Activated CD4-positive, alpha-beta T cell treated with anti-CD3 and anti-CD28 coated beads, Interleukin-2, amount 50 U/mL, for 16 hours (primary cell): ENCODE results near the gene MYO7B.

Source experiments
- DNase-seq: peaks from one replicate; pipeline ENCODE4 v3.0.0-alpha.2; 2020

The MYO7B gene

DNA sequence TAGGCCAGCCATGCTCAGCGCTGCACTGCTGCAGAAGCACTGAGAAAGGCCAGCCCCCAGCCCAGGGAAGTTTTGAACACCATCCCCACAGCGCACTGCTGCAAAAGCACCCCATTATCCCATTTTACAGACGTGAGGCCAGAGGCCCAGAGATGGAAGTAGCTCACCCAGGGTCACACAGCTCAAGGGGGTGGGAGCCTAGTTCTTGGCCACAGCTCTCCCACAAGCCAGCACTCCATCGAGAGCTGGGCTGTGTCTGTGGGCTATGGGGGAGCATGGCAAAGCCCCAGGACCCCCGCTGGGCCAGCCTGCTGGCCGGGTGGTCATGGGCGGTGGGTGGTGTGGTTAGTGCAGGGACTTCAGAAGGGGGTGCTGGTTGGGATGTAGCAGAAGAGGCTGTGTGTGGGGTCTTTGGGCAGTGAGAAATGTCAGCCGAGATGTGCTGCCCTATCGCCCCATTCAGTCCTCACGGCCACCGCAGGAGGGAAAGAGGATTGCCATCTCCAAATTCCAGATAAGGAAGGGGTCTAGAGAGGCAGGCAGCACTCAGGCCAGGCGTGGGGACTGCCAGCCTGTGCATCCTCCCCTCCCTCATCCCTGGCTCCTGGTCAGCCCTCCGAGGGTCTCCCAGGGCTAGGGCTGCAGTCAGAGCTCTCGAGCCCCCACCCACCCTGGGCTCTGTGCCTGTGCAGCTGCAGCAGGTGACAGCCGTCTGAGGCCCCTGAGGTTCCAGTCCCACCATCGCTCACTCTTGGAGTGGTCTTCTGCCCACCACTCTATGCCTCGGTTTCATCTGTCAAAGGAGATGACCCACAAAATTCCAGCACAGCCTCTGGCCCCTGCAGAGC, 93.5 kb downstream of the MYO7B start:
- no peak for DNase-seq

DNA sequence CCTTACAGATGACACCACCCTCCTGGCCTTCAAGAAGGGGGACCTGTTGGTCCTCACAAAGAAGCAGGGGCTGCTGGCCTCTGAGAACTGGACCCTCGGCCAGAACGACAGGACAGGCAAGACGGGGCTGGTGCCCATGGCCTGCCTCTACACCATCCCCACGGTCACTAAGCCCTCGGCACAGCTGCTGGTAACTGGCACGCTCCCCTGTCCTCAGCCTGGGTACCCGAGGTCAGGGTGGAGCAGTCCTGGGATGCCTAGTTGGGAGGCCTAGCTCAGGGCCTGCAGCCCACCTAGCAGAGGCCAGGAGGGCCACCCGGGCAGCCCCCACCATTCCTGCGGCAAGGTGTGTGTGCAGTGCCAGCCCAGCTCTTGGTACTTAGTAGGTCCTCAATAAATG, 94.2 kb downstream of the MYO7B start:
- DNase-seq, result no peak

DNA sequence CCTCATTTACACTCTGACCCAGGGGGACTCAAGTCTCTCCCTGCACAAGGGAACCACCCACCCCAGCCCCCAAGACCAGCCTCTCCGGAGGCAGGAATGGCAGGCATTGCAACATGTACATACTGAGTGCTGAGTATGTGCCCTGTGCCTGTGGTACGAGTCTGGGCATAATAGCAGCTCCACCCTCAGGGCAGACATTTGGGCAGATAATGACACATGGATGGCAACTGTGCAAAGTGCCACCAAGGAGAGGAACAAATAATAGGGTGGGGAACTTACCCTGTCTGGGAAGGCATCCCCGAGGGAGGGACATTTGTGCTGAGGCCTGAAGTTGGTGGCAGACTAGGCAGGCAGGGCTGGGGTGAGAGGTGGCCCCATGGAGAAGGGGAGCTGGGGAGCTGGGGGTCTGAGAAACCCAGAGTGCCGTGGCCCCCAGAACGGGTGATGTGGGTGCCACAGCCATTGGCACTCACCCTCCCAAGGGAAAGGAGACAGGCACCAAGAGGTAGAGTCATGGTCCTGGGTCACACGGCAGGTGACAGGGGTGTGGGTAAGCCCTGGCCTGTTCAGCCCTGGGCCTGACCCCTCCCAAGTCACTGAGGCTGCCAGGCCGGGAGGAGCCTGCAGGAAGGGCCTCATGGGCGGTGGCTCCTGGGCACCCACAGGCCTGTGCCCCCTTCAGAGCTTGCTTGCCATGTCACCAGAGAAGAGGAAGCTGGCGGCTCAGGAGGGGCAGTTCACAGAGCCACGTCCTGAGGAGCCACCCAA, 94.8 kb downstream of the MYO7B start:
- no peak for DNase-seq

DNA sequence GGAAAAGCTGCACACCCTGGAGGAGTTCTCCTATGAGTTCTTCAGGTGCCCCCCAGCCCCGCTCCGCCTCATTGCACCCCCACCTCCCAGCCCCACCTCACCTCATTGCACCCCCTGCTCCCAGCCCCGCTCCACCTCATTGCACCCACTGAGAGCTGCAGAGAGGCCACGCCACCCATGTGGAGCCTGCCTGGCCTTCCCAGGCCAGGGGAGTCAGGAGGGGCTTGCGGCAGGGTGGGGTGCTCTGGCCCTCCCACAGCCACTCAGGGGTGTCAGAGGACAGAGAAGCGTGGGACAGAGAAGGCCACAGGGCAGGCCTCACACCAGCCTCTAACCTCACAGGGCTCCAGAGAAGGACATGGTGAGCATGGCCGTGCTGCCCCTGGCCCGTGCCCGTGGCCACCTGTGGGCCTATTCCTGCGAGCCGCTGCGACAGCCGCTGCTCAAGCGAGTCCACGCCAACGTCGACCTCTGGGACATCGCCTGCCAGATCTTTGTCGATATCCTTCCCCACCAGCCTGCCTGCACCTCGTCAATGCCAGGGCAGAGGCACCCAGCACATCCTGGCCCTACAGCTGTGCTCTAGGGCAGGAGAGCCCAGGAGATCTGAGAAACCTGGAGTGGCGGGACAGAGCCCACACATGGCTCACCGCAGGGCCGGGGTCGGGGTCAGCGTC, 95.5 kb downstream of the MYO7B start:
- DNase-seq, result no peak

DNA sequence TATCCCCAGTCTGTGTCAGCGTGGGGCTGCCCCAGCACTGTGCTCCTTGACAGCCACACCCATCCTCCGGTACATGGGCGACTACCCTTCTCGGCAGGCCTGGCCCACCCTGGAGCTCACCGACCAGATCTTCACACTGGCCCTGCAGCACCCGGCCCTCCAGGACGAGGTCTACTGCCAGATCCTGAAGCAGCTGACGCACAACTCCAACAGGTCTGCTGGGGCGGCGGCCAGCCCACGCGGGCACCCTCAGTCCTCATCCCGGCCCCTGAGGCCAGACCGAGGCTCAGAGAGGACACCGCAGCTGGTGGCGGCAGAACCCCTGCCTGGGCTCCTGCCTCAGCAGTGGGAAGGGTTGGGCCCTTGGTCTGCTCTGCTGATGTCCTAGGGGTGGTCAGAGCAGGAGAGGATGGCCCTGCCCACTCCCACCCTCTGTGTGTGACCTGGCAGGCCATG, 96.1 kb downstream of the MYO7B start:
- DNase-seq, result no peak

DNA sequence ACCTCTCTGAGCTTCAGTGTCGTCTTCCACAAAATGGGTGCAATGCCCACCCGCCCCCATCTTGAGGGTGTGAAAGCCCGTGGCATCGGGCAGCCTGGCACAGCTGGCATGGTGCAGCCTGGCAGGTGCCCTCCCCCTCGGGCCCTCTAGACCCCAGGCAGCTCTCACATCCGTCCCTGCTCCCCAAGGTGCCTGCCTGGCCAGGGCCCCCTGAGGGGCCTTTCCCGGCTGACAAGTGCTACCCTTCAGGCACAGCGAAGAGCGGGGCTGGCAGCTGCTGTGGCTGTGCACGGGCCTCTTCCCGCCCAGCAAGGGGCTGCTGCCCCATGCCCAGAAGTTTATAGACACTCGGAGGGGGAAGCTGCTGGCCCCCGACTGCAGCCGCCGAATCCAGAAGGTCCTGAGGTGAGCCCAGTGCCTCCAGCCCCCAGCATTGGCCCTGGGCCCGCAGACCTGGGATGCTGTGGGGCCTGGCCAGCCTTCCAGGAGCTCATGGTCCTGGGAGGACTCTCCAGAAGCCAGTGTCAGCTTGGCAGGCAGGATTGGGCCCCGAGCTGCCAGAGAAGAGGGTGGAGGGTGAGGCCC, 96.6 kb downstream of the MYO7B start:
- no peak for DNase-seq

DNA sequence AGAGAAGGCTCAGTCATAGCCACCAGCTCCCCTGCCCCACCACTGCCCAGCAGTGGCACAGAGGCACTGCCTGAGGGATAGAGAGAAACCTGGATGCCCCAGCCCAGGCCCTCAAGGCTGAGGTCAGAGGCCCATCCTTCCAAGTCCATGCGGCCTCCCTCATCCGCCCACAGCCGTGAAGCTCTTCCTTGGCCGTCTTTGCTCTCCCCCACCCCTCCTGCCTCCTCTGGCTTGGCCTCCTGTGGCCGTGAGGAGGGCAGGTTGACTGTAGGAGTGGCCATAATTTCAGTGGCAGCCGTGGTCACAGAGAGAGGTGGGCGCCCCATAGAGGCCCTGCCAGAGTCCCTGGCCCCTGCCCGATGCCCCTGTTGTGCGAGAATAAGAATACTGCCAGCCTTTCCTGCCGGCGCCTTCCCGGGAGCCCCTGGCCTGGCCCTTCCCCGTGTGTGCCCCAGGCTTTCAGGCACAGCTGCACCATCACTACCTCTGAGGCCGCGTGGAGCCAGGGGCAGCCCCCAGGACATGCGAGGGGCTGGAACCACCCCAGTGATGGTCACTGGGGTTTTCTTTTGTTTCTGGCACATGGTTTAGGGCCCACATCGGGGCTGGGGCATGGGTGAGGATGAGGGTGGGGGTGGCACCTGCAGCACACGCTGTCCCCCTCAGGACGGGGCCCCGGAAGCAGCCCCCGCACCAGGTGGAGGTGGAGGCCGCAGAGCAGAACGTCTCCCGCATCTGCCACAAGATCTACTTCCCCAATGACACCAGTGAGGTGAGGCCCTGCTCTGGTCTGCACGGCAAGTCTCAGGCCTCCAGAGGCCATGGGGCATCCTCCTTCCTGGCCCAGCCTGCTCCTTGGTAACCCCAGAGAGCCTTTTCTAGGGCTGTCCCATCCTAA, 97.4 kb downstream of the MYO7B start:
- DNase-seq, result no peak

DNA sequence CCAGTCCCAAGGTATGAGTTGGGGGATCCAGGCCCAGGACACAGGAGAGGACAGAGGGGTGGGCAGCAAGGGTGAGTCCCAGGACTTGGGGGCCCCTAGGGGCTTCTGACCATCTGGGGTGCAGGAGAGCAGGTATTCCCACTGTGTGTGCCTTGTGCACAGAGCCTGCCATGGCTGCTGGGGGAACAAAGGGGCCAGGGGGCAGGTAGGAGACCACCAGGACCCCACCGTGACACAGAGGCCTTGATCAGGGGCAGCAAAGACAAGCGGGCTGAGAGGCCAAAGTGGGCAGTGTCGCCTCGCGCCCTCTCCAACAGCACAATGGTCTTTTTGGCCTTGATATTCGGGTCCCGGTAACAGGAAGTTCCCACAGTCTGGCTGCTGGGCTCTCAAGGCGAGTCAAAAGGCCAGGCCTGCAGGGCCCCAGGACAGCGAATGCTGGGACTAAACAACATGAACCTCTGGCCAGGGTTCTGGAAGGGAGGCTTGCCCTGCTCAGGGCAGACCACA, 98.1 kb downstream of the MYO7B start:
- no peak for DNase-seq

DNA sequence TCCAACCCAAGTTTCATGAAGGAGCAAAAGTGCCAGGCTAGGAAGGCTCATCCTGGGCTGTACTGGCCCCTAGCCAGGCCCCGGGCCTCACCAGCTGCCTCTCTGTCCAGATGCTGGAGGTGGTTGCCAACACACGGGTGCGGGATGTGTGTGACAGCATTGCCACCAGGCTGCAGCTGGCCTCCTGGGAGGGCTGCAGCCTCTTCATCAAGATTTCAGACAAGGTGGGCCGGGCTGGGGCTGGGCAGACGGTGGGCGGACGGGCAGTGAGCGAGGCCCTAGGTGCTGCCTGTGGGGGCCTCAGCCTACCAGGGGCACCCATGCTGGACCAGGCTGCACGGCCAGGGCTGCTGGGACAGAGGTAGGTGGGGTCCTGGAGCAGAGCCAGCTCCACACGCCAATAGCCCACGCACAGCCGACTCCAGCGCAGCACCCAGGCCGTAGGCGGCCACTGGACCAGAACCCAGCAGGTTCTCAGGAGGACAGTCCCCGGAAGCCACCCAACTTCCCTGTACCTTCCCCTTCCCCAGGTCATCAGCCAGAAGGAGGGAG, 98.7 kb downstream of the MYO7B start:
- DNase-seq, result no peak

DNA sequence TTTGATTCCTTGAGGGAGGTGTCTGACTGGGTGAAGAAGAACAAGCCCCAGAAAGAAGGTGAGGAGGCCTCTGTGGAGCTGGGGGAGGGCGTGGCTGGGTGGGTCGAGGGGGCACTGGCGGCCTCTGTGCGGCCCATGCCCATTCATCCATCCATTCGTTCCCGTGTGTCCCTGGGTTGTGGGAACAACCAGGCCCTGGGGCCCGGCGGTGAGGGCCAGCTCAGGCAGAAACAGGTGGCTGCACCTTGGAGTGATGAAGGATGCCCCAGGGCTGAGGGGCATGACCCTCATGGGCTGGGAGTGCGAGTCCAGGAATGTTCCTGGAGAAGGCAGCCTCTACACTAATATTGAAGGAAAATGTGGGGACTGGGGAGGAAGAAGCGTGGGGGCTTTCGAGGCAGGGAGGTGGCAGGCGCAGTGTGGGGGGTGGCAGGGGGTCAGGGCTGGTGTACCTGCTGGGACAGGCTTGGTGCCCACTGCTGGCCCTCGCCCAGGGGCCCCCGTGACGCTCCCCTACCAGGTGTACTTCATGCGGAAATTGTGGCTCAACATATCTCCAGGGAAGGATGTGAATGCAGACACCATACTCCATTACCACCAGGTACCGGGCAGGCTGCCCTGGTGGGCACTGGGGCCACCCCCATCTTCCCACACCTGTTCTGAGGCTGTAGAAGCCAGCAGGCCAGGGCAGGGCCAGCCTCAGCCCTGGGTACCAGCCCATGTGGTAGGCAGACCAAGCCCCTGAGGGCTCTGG, 99.3 kb downstream of the MYO7B start:
- no peak for DNase-seq

DNA sequence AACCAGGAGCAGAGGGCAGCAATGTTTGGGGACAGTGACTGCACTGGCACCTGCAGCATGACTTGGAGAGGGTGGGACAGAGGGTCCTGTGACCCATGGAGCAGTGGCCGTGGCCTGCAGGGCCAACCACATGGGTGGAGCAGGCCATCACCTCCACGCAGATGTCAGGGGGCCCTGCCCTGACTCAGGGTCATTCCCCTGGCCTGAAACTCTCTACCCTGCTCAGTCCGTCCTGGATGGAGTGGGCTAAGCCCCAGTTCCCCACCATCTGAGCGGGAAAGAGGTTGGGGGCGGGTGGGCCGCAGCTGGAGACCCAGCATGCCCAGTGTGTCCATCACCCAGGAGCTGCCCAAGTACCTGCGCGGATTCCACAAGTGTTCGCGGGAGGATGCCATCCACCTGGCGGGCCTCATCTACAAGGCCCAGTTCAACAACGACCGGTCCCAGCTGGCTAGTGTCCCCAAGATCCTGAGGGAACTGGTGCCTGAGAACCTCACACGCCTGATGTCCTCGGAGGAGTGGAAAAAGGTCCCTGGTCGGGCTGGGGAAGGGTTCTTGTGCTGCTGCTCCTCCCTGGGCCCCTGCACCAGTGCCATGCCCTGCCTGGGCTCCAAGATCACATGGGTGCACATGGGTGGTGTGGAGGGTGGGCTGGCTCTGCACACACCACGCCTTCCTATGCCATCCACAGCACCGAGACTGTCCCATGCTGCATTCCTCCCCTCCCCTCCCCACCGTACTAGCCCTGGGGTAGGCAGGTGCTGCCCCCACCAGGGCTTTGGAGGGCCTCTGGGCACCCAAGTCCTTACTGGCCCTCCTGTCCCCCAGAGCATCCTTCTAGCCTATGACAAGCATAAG, 100.1 kb downstream of the MYO7B start:
- DNase-seq, result no peak

DNA sequence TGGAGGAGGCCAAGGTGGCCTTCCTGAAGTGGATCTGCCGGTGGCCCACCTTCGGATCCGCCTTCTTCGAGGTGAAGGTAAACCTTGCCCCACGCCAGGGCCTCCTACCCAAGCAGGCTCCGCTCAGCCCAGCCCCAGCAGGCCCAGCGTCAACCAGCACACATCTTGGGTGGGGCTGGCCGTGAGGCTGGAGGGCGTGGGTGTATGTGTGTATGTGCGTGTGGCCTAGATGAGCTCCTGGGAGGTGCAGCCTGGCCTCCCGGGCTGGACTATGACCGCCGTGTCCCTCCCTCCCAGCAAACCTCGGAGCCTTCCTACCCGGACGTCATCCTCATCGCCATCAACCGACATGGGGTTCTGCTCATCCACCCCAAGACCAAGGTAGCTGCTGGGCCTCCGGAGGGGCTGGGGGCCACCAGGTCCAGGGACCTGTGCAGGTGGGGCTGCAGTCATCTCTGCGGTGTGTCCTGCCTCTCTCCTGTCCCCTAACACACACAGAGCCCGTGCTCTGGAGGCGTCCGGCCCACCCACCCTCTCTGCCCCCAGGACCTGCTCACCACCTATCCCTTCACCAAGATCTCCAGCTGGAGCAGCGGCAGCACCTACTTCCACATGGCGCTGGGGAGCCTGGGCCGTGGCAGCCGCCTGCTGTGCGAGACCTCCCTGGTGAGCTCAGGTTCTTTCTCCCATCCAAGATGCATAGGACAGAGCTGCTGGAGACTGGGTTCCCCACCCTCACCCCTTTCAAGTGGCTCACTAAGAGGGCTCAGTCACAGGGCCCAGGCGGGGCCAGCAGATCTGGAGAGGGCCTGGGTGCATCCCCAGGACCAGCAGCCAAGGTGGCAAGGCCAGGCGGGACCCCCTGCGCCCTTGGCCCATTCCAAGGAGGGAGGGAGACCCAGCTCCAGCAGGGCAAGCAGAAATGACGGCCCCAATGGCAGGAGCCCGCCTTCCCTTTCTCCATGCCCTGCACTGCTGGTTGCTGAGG, 101.1 kb downstream of the MYO7B start:
- DNase-seq, result no peak

DNA sequence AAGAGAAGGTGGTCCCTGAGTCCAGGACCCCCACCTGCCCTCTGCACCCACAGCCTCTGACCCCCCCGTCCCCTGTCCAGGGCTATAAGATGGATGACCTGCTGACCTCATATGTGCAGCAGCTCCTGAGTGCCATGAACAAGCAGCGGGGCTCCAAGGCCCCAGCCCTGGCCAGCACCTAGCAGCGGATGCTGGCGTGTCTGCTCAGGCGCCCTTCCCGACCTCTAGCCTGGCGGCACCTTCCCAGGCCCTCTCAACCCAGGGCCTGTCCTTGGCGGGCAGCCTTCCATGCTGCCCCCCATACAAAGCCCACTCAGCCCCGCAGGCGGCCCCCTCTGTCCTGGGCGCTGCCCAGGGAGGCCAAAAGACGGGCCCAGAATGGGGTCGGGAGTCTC, 101.8 kb downstream of the MYO7B start:
- no peak for DNase-seq

DNA sequence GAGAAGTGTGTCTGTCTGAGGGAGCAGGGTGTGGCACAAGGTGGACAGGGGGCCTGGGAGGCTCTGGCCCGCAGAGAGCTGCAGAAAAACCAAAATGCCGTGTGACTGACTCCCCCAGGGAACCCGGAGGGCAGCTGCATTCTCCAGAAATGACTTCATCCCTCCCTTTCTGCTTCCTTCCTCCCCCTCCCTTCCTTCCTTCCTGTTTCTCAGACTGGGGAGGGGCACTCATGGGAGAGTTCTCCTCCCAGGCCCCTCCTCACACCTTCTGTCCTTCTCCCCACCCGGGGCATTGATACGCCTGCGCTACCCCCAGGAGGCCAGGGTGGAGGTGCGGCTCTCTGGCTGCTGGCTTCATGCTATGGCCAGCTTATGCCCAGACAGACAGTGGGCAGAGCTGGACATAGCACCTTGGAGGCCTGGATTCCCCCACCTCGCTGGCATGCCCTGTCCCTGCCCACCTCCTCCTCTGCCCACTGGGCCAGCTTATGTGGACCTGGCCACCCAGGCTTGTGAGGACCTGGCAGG, 102.3 kb downstream of the MYO7B start:
- peak; percentile 25 for DNase-seq

DNA sequence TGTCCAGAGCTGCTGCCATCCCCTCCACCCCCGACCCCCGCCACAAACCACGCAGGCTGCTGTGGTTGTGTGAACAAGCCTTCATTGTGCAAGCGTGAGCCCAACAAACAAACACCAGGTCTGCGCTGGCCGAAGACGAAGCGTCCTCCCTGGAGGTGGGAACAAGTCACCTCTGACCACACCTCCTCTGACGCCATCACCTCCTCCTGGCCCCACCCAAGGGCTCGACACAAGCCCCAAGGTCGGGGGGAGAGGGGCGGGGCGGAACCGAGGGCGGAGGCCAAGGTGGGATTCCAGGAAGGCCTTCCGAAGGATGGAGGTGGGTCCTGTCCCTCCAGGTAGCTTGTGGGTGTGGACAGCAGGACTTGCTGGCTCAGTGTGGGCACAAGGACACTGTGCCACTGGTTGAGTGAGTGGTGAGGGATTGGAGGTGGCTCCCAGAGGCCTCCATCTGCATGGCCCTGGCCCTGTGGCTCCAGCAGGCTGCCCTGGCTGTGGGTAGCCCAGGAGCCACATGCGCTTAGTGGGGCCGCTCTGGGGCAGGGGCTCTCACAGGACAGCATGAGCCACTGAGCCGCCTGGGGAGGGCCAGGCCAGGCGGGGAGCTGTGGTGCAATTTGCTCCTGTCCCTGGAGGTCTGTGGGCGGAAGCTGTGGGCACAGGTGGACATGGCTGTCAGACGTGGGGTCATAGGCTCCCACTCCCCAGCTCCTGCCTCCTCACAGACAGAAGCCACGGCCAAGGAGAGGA, 103.1 kb downstream of the MYO7B start:
- DNase-seq, result no peak

DNA sequence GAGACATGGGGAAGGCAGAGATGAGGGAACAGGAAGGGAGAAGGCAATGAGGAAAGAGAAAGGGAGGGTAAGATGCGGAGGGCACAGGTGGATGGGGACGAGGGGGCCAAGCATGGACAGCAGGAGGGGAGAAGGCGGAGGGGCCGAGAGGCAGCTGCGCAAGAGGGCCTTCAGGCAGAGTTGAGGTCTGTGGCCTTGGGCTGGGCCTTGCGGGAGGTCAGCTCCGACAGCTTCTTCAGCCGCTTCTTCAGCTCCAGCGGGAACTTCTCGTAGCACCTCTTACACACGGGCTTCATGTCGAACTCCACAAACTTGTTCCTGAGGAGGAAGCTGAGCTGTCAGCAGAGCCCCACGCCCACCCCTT, 103.6 kb downstream of the MYO7B start:
- DNase-seq, result no peak
